MM.1S (cell line): Measurements from ENCODE around the gene RRP15.

Experiments
- DNase-seq: peaks from one replicate; pipeline ENCODE4 v3.0.0-alpha.2; 2015
- H2AFZ ChIP-seq: fragments of 300-600 bp; sonication (generic); 2 replicates; pipeline ENCODE4 v1.6.0; 2016; ENCODE audit warnings: antibody characterized with exemption, low read length
- H3F3A ChIP-seq: fragments of 300-600 bp; sonication (generic); 2 replicates; pipeline ENCODE4 v1.6.1; 2016; ENCODE audit warnings: mild to moderate bottlenecking, antibody characterized with exemption, low read length, moderate library complexity, mixed read lengths; ENCODE audit not compliant: insufficient read depth
- H3K27ac ChIP-seq: fragments of 300-600 bp; sonication (generic); 2 replicates; pipeline ENCODE4 v1.5.1; 2016; ENCODE audit warnings: mild to moderate bottlenecking, low read length
- H3K27me3 ChIP-seq: fragments of 300-600 bp; sonication (generic); replicated peaks from 2 replicates; pipeline ENCODE4 v1.6.0; 2016; ENCODE audit warnings: low read length; ENCODE audit not compliant: insufficient read depth
- H3K36me3 ChIP-seq: fragments of 300-600 bp; sonication (generic); replicated peaks from 2 replicates; pipeline ENCODE4 v1.6.1; 2016; ENCODE audit warnings: mild to moderate bottlenecking, low read length, mixed read lengths; ENCODE audit not compliant: insufficient read depth
- H3K4me1 ChIP-seq: fragments of 300-600 bp; sonication (generic); 2 replicates; pipeline ENCODE4 v1.6.1; 2016; ENCODE audit warnings: low read length, mixed read lengths
- H3K4me2 ChIP-seq: fragments of 300-600 bp; sonication (generic); 2 replicates; pipeline ENCODE4 v1.6.0; 2016; ENCODE audit warnings: low read depth, low read length
- H3K4me3 ChIP-seq: fragments of 300-600 bp; sonication (generic); 2 replicates; pipeline ENCODE4 v1.5.1; 2016; ENCODE audit warnings: low read length, mixed read lengths
- H3K79me2 ChIP-seq: fragments of 300-600 bp; sonication (generic); 2 replicates; pipeline ENCODE4 v1.6.1; 2016; ENCODE audit warnings: mixed run types, low read length, mixed read lengths
- H3K9ac ChIP-seq: fragments of 300-600 bp; sonication (generic); 2 replicates; pipeline ENCODE4 v1.6.1; 2016; ENCODE audit warnings: low read length, mixed read lengths
- H3K9me2 ChIP-seq: fragments of 300-600 bp; sonication (generic); replicated peaks from 2 replicates; pipeline ENCODE4 v1.6.1; 2016; ENCODE audit warnings: mild to moderate bottlenecking, low read length, mixed read lengths; ENCODE audit not compliant: insufficient read depth
- H3K9me3 ChIP-seq: fragments of 300-600 bp; sonication (generic); replicated peaks from 2 replicates; pipeline ENCODE4 v1.6.1; 2016; ENCODE audit warnings: mild to moderate bottlenecking, low read length, mixed read lengths; ENCODE audit not compliant: insufficient read depth
- H4K20me1 ChIP-seq: fragments of 300-600 bp; sonication (generic); 2 replicates; pipeline ENCODE4 v1.6.1; 2016; ENCODE audit warnings: mild to moderate bottlenecking, low read length, moderate library complexity, mixed read lengths; ENCODE audit not compliant: insufficient read depth
- EZH2 ChIP-seq: fragments of 300-600 bp; sonication (generic); optimal IDR thresholded peaks from 2 replicates; pipeline ENCODE3; 2017; ENCODE audit warnings: low read depth, mild to moderate bottlenecking, antibody characterized with exemption, low read length, mixed read lengths
- EZH2phosphoT487 ChIP-seq: fragments of 300-600 bp; sonication (generic); IDR thresholded peaks from 2 replicates; pipeline ENCODE4 v1.6.1; 2018; ENCODE audit warnings: antibody characterized with exemption, low read length
- TF ChIP-seq, protein P1 (sequence below): fragments of 300-600 bp; sonication (generic); IDR thresholded peaks from 2 replicates; pipeline ENCODE4 v1.5.1; 2016; ENCODE audit warnings: antibody characterized with exemption, low read length, mixed read lengths

The RRP15 gene

DNA sequence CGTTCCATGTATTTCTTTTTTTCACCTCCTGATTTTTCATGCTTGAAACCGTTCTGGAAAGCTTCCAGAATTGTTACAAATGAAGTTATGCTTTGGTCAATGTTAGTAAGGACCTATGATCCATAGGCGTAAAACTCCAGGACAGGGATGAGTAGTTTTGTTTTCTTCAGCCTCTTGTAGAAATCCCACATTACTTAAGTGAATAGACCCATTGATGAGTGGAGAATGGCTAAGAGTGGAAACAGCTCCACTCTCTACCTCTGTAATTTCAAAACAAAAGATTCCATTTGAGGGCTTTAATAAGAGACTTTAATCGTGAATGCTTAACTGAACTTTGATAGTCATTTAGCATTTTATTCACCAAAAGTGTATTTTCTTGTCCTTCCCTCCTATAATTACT is 57.0 kb downstream of the RRP15 start:
- Histone ChIP-seq H2AFZ (no peak overlapping the region), H3K36me3 (no peaks in the 10 kb centered on the region), H4K20me1 (no peaks in the 10 kb centered on the region), H3K4me1 (peaks cover 6% of the 10 kb centered on the region; the same call in 1 of the 2 replicates), H3K4me2 (no peak overlapping the region), H3K9ac (no peak overlapping the region), H3K27ac (no peak overlapping the region), H3K9me3 (no peaks in the 10 kb centered on the region), H3F3A (0 out of 2 replicates have a peak, but pooled peaks cover 4% of the 10 kb centered on the region), H3K4me3 (no peak overlapping the region), H3K27me3 (peaks cover 10% of the 10 kb centered on the region), H3K9me2 (no peaks in the 10 kb centered on the region), H3K79me2 (no peaks in the 10 kb centered on the region)
- no peak for DNase-seq
- TF ChIP-seq EZH2phosphoT487: no peak

DNA sequence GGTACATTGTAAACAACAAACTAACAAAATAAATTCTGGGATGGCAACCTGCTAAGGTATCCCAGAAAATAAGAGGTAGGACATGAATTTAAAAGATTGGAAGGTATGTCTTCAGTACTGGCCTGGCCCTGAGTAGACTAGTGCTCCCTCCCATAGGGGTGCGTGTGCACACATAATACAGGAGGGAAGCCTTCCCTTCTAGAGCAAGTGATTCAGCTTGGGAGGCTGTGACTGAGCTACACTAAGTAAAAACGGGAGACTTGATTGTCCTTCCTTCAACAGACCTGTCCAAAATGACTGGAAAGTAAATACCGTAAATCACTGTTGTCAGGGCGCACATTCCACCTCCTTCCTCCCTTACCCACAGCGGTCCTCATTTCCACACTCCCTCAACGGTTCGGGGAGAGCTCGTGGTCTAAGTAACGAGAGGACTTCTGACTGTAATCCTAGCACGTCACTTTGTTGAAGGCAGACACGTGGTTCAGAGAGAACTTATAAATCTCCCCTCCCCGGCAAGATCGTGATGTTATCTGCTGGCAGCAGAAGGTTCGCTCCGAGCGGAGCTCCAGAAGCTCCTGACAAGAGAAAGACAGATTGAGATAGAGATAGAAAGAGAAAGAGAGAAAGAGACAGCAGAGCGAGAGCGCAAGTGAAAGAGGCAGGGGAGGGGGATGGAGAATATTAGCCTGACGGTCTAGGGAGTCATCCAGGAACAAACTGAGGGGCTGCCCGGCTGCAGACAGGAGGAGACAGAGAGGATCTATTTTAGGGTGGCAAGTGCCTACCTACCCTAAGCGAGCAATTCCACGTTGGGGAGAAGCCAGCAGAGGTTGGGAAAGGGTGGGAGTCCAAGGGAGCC is 60.0 kb downstream of the RRP15 start, which contains the start of gene TGFB2:
TSS of gene TGFB2 (plus strand) at position 523 of the 859 bp plus-strand sequence. CDS start 1,366 bp downstream, outside the sequence.
- peak; percentile 53 for DNase-seq
- H3K27me3 ChIP-seq: peaks cover 12% of the 10 kb centered on the region

DNA sequence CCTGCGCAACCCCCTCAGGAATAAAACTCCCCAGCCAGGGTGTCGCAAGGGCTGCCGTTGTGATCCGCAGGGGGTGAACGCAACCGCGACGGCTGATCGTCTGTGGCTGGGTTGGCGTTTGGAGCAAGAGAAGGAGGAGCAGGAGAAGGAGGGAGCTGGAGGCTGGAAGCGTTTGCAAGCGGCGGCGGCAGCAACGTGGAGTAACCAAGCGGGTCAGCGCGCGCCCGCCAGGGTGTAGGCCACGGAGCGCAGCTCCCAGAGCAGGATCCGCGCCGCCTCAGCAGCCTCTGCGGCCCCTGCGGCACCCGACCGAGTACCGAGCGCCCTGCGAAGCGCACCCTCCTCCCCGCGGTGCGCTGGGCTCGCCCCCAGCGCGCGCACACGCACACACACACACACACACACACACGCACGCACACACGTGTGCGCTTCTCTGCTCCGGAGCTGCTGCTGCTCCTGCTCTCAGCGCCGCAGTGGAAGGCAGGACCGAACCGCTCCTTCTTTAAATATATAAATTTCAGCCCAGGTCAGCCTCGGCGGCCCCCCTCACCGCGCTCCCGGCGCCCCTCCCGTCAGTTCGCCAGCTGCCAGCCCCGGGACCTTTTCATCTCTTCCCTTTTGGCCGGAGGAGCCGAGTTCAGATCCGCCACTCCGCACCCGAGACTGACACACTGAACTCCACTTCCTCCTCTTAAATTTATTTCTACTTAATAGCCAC is 60.7 kb downstream of the RRP15 start:
- TF ChIP-seq EZH2: no peak
- TF ChIP-seq EZH2phosphoT487: no peak
- TF ChIP-seq, protein P1, sequence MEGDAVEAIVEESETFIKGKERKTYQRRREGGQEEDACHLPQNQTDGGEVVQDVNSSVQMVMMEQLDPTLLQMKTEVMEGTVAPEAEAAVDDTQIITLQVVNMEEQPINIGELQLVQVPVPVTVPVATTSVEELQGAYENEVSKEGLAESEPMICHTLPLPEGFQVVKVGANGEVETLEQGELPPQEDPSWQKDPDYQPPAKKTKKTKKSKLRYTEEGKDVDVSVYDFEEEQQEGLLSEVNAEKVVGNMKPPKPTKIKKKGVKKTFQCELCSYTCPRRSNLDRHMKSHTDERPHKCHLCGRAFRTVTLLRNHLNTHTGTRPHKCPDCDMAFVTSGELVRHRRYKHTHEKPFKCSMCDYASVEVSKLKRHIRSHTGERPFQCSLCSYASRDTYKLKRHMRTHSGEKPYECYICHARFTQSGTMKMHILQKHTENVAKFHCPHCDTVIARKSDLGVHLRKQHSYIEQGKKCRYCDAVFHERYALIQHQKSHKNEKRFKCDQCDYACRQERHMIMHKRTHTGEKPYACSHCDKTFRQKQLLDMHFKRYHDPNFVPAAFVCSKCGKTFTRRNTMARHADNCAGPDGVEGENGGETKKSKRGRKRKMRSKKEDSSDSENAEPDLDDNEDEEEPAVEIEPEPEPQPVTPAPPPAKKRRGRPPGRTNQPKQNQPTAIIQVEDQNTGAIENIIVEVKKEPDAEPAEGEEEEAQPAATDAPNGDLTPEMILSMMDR: no peak
- peak; percentile 77 for DNase-seq

More for the DNA sequence above, 60.0 kb downstream of the RRP15 start, which contains the start of gene TGFB2:
- Histone ChIP-seq H3F3A (0 out of 2 replicates have a peak, but pooled peaks cover 8% of the 10 kb centered on the region), H3K9me3 (no peaks in the 10 kb centered on the region), H3K9ac (peak within 1 kb of the TSS; percentile 53), H3K36me3 (no peaks in the 10 kb centered on the region), H2AFZ (peak within 1 kb of the TSS; percentile 84), H3K27ac (peak within 1 kb of the TSS; percentile 4; the same call in 1 of the 2 replicates), H3K4me2 (peak within 1 kb of the TSS; percentile 72), H3K4me1 (peaks cover 6% of the 10 kb centered on the region; the same call in 1 of the 2 replicates), H4K20me1 (no peaks in the 10 kb centered on the region), H3K9me2 (no peaks in the 10 kb centered on the region), H3K4me3 (peak within 1 kb of the TSS; percentile 72), H3K79me2 (no peaks in the 10 kb centered on the region)
- no peak for TF ChIP-seq EZH2
- TF ChIP-seq EZH2phosphoT487: no peak
- TF ChIP-seq, protein P1: no peak

More for the DNA sequence above, 60.7 kb downstream of the RRP15 start:
- Histone ChIP-seq H3K79me2 (no peaks in the 10 kb centered on the region), H3K4me2 (peak overlapping the region; percentile 72), H3K27ac (peak overlapping the region; percentile 4; the same call in 1 of the 2 replicates), H3K4me3 (peak overlapping the region; percentile 72), H3F3A (0 out of 2 replicates have a peak, but pooled peaks cover 8% of the 10 kb centered on the region), H3K36me3 (no peaks in the 10 kb centered on the region), H3K27me3 (peaks cover 12% of the 10 kb centered on the region), H3K9me2 (no peaks in the 10 kb centered on the region), H3K4me1 (peaks cover 9% of the 10 kb centered on the region; the same call in 1 of the 2 replicates), H4K20me1 (no peaks in the 10 kb centered on the region), H2AFZ (peak overlapping the region; percentile 84), H3K9me3 (no peaks in the 10 kb centered on the region), H3K9ac (peak overlapping the region; percentile 53)
